Measurements from ENCODE around the gene DCAF17.
A peak's percentile ranks its signal among the peaks of the same experiment; 100 is the strongest.

DCAF17 gene

DNA sequence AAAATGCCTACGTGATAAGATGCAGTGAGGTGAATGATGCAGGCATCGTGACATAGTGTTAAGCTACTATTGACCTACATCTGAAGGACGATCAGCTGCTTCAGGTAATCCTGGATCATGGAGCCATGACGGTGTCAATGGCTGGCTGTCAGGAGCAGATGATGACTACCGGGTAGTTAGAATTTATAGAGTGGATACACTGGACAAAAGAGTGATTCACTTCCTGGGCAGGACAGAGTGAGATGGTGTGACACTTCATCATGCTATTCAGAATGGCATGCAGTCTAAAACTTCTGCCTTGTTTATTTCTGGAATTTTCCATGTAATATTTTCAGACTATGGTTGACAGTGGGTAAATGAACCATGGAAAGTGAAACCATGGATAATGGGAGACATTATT, 29.8 kb upstream of the DCAF17 start:
- TF ChIP-seq, protein P1, sequence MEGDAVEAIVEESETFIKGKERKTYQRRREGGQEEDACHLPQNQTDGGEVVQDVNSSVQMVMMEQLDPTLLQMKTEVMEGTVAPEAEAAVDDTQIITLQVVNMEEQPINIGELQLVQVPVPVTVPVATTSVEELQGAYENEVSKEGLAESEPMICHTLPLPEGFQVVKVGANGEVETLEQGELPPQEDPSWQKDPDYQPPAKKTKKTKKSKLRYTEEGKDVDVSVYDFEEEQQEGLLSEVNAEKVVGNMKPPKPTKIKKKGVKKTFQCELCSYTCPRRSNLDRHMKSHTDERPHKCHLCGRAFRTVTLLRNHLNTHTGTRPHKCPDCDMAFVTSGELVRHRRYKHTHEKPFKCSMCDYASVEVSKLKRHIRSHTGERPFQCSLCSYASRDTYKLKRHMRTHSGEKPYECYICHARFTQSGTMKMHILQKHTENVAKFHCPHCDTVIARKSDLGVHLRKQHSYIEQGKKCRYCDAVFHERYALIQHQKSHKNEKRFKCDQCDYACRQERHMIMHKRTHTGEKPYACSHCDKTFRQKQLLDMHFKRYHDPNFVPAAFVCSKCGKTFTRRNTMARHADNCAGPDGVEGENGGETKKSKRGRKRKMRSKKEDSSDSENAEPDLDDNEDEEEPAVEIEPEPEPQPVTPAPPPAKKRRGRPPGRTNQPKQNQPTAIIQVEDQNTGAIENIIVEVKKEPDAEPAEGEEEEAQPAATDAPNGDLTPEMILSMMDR (IDR thresholded peaks at IDR 0.05; ENCODE audit: low read depth, low read length, missing control alignments), result no peak
- no peak for DNase-seq (ENCODE audit: low read depth)
- no peak overlapping the region for H3K4me3 ChIP-seq (ENCODE audit: low read depth, low read length)

DNA sequence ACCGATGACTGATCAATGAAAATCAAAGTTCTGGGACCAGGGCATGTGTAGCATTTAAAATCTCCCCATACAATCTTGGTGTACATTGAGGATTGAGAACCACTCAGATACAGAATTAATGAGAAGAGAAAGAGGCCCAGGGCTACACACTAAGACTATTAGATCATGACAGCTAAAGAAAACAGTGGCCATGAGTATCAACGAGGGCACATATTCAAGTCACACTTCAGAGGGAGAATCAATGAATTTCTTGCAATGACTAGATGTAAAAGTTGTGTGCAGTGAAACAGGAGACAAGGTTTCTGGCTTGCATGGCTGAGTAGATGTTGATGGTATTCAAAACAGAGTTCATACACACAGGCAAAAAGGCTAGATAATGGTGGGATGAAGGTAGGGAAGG, 29.3 kb upstream of the DCAF17 start:
- TF ChIP-seq, protein P1 (IDR thresholded peaks at IDR 0.05; ENCODE audit: low read depth, low read length, missing control alignments), result no peak
- no peak for DNase-seq (ENCODE audit: low read depth)
- no peak overlapping the region for H3K4me3 ChIP-seq (ENCODE audit: low read depth, low read length)

DNA sequence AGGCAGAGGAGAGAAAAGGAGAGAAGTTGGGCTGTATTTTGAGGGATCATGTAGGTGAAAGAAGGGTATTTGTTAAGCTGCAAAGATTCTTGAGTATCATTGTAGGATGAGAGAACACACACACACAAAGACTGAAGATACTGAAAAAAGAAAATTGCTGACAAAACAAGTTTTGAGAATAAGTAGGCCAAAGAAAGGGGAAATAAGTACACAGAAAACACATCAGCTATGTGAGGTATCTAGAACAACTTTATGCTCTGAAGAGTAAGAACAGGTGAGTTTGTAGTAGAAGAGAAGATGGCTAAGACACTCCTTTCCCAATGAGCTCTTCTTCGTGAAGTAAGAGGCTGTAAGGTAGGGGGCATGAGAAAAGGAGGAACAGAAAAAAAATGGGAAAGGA, 28.5 kb upstream of the DCAF17 start:
- TF ChIP-seq, protein P1 (IDR thresholded peaks at IDR 0.05; ENCODE audit: low read depth, low read length, missing control alignments), result no peak
- H3K4me3 ChIP-seq (ENCODE audit: low read depth, low read length), result no peak overlapping the region
- no peak for DNase-seq (ENCODE audit: low read depth)

DNA sequence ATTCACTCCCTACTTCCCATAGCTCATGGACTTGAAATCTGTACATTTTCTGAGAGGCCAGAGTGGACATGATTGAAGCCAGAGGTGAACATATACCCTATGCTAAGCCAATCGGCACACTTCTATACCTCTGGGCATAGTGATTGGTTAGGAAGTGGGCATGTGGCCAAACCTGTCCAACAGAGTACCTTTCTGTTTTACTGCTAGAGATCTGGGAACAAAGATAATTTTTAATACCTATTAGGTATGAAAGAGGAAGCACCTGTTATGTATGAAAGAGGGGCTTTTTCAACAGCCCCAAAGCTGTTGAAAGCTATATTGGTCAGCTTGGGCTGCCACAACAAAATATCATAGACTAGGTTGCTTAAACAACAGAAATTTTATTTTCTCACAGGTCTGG, 28.0 kb upstream of the DCAF17 start:
- DNase-seq (ENCODE audit: low read depth), result peak; percentile 41
- H3K4me3 ChIP-seq (ENCODE audit: low read depth, low read length), result no peak overlapping the region
- TF ChIP-seq, protein P1 (IDR thresholded peaks at IDR 0.05; ENCODE audit: low read depth, low read length, missing control alignments), result no peak

DNA sequence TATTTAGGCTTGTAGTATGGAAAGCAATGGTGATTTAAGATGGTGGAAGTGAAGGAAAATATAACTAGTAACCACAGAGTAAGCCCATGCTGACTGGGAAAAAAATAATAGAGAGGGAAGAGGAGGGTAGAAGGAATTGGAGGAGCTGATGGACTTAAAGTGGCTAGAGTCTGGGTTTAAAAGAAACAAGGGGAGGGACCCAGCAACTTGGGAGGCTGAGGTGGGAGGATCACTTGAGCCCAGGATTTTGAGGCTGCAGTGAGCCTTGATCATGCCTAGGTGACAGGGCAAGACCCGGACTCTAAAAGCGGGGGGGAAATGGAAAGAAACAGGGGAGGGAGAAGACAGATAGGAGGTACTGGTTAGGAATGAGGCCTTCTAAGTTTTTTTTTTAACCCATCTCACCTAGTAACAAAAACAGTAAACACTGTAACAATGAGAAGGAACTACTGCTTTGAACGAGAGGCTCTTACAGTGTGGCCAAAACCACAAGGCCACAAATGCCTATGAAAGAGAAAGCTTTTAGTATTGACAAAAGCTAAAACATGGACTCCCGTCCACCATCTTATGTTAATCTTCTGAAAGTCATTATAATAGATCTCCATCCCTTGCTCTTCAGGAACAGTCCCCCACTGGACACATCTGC, 26.9 kb upstream of the DCAF17 start:
- no peak overlapping the region for H3K4me3 ChIP-seq (ENCODE audit: low read depth, low read length)
- TF ChIP-seq, protein P1 (IDR thresholded peaks at IDR 0.05; ENCODE audit: low read depth, low read length, missing control alignments), result no peak
- peak; percentile 67 for DNase-seq (ENCODE audit: low read depth)

DNA sequence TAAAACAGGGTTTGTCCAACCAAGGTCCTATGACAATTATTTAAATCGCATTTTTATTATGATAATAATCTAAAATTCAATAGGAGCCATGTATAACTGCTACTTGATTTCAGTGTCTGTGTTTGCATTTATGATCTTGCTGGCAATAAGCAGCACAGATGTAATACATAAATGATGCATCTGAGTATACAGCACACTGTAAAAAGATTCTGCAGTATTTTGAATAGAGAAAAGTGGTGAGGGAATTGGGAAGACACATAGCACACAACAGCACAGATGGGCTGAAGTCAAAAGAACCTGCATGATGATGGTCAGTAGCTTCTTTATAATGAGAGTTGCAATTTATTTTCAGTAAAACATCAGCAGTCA, 26.4 kb upstream of the DCAF17 start:
- H3K4me3 ChIP-seq (ENCODE audit: low read depth, low read length), result no peak overlapping the region
- TF ChIP-seq, protein P1 (IDR thresholded peaks at IDR 0.05; ENCODE audit: low read depth, low read length, missing control alignments), result no peak
- DNase-seq (ENCODE audit: low read depth), result no peak

DNA sequence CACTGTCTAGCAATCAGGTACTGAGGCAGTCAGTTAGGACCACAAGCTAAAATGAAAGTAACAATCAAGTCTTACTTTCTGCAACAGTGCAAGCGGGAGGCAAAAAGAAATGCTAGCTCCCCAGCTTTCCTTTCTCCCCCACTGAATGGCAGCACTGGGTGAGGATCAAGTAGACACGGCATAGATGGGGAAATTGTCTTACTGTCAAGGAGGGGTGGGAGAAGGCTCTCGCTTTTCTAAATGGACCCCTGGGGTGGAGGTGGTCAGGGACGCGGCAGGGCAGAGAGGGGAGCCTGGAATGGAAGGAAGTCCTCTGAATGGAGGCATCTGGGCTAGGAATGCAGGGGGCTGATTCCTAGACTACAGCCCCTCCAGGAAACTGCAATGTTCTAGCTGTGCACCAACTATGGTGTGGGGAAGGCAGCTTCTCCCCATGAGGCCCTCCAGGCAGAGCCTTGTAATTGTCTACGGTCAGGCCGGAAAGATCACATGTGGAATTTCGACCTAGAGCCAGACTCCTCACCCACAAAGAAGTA, 24.5 kb upstream of the DCAF17 start:
- H3K4me3 ChIP-seq (ENCODE audit: low read depth, low read length), result no peak overlapping the region

More for the DNA sequence above, 24.5 kb upstream of the DCAF17 start:
- no peak for DNase-seq (ENCODE audit: low read depth)
- TF ChIP-seq, protein P1 (IDR thresholded peaks at IDR 0.05; ENCODE audit: low read depth, low read length, missing control alignments), result no peak

Measured in GM12864 (cell line).